ENCODE results near the gene UBE2I. TPM values are rescaled to one million over a fixed set of nuclear protein-coding genes. Genes with fewer than 3 reads are reported as not detected.

Gene UBE2I
- total RNA-seq, 4 donors from 2014 or later, result 25.9 to 133 (median 63.0) TPM

DNA sequence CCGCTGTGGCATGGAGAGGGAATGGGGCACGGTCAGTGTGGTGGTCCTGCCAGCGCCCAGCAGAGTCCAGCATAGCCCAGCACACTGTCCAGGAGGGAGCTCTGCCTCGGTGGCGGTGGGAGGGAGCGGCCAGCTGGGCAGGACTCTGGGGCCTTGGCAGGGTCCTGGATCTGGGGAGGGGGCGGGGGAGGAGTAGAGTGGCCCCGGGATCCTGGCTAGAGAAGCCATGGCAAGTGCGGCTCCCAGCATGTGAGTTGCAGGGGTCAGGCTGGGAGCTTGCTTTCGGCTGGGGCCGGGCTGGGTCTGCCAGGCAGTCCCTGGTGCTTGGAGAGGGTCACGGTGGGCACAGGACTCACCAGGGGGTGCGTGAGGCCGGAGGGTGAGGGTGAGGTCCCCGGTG, 46.2 kb downstream of the UBE2I start:
- H3K4me1 ChIP-seq, result peaks cover 7% of the 10 kb centered on the region in 2 donors
- H3K27ac ChIP-seq, result no peak overlapping the region
- TF ChIP-seq POLR2A (IDR thresholded peaks at IDR 0.05), result no peak
- TF ChIP-seq, protein P1, sequence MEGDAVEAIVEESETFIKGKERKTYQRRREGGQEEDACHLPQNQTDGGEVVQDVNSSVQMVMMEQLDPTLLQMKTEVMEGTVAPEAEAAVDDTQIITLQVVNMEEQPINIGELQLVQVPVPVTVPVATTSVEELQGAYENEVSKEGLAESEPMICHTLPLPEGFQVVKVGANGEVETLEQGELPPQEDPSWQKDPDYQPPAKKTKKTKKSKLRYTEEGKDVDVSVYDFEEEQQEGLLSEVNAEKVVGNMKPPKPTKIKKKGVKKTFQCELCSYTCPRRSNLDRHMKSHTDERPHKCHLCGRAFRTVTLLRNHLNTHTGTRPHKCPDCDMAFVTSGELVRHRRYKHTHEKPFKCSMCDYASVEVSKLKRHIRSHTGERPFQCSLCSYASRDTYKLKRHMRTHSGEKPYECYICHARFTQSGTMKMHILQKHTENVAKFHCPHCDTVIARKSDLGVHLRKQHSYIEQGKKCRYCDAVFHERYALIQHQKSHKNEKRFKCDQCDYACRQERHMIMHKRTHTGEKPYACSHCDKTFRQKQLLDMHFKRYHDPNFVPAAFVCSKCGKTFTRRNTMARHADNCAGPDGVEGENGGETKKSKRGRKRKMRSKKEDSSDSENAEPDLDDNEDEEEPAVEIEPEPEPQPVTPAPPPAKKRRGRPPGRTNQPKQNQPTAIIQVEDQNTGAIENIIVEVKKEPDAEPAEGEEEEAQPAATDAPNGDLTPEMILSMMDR (IDR thresholded peaks at IDR 0.05), result no peak
- no peaks in the 10 kb centered on the region for H3K27me3 ChIP-seq
- no peak overlapping the region for H3K4me3 ChIP-seq
- no peaks in the 10 kb centered on the region for H3K36me3 ChIP-seq
- no peak for DNase-seq
- no peaks in the 10 kb centered on the region for H3K9me3 ChIP-seq
- intact Hi-C loops (cut with DNase I; ENCODE audit: low total_unique reads), result no loop called here

DNA sequence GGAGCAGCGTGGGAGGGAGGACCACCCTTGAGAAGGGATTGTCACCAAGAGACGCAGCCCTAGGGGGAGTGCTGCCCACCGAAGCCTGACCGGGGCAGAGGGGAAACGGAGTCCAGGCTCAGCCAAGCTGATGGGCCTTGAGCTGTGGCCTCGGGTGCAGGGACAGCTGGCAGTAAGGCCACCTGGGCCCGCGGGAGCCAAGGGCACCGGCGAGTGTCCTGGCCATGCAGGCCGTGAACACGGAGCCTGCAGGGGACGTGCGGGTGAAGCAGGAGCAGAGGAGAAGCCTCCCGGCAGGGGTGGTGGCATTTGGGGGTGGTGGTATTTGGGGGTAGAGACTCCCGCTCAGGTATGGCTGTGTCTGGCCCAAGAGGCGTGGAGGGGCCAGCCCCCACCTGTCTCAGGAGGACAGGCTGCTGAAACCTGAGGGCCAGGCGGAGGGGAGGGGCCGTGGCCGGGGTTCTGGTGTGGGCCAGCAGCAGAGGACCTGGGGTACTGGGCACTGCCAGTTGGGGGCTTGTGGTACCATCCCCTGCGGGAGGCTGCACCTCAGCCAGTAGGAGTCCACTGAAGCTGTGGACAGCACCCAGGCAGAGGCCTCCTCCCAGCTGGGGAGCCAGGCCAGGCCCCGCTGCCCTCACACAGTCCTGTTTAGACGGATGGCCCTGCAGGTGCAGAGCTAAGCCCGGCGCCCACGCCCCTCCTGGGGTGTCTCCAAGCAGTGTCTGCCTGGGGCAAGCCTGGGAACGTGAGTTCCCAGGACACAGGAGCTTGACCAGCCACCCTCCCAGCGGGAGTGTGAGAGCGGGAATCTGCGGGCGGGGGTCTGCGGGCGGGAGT, 46.8 kb downstream of the UBE2I start:
- Histone ChIP-seq H3K4me3 (no peak overlapping the region), H3K36me3 (no peaks in the 10 kb centered on the region), H3K27ac (no peak overlapping the region), H3K4me1 (peaks cover under 1 to 7% of the 10 kb centered on the region in 2 donors), H3K9me3 (no peaks in the 10 kb centered on the region), H3K27me3 (no peaks in the 10 kb centered on the region)
- intact Hi-C loops (cut with DNase I; ENCODE audit: low total_unique reads), result no loop called here
- TF ChIP-seq, protein P1 (IDR thresholded peaks at IDR 0.05), result no peak
- TF ChIP-seq POLR2A (IDR thresholded peaks at IDR 0.05), result no peak
- no peak for DNase-seq

DNA sequence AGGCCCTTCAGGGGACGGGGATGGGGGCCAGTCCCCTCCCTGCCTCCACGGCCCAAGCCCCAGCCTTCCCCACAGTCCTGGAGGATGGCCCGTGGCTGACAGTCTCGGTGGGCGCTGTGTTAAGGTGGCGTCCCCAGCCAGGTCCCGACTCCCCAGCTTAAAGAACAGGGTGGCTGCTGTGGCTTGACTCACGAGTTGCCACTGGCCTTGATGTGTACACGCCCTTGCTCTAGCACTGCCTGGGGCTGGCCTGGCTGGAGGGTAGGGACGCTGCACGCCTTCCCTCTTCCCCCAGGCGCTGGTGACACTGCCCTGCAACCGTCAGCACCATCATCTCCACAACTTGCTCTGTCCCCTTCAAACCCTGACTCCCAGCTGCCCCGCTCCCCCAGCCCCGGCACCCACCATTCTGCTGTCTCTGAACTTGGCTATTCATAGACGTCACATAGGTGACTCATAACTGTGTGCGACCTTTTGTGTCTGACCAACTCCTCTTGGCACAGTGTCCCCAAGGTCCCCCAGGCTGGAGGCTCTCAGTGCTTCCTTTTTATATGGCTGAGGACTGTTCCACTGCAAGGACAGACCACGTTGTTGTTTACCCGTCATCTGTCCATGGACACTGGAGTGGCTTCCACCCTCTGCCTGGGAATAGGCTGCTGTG, 48.6 kb downstream of the UBE2I start:
- no peak for TF ChIP-seq POLR2A (IDR thresholded peaks at IDR 0.05)
- TF ChIP-seq, protein P1 (IDR thresholded peaks at IDR 0.05), result no peak
- Histone ChIP-seq H3K9me3 (no peaks in the 10 kb centered on the region), H3K27ac (no peak overlapping the region), H3K36me3 (no peaks in the 10 kb centered on the region), H3K4me1 (peaks cover 0 to 2% of the 10 kb centered on the region in 2 donors), H3K27me3 (no peaks in the 10 kb centered on the region), H3K4me3 (no peak overlapping the region)
- intact Hi-C loops (cut with DNase I; ENCODE audit: low total_unique reads), result no loop called here
- DNase-seq, result no peak

DNA sequence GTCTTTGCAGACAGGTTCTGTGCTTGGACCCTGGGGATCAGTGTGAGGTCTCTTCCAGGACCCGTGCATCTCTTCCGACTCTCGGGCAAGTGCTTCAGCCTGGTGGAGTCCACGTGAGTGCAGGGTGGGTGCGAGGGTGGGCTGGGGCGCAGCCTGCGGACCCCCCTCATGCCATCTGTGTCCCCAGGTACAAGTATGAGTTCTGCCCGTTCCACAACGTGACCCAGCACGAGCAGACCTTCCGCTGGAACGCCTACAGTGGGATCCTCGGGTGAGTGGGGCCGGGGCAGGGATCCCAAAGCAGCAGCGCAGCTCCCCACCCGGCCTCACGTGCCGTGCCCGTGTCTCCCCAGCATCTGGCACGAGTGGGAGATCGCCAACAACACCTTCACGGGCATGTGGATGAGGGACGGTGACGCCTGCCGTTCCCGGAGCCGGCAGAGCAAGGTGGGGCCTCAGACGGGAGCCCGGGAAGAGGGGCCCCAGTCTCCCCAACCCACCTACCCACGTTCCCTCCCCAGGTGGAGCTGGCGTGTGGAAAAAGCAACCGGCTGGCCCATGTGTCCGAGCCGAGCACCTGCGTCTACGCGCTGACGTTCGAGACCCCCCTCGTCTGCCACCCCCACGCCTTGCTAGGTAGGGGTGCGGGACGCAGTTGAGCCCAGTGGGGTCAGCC, 52.4 kb downstream of the UBE2I start:
- intact Hi-C loops (cut with DNase I; ENCODE audit: low total_unique reads), result no loop called here
- no peak for DNase-seq
- H3K27me3 ChIP-seq, result no peaks in the 10 kb centered on the region
- H3K36me3 ChIP-seq, result no peaks in the 10 kb centered on the region
- H3K4me3 ChIP-seq, result no peak overlapping the region
- H3K9me3 ChIP-seq, result no peaks in the 10 kb centered on the region
- TF ChIP-seq, protein P1 (IDR thresholded peaks at IDR 0.05), result no peak
- no peak for TF ChIP-seq POLR2A (IDR thresholded peaks at IDR 0.05)
- no peak overlapping the region for H3K27ac ChIP-seq
- no peaks in the 10 kb centered on the region for H3K4me1 ChIP-seq

DNA sequence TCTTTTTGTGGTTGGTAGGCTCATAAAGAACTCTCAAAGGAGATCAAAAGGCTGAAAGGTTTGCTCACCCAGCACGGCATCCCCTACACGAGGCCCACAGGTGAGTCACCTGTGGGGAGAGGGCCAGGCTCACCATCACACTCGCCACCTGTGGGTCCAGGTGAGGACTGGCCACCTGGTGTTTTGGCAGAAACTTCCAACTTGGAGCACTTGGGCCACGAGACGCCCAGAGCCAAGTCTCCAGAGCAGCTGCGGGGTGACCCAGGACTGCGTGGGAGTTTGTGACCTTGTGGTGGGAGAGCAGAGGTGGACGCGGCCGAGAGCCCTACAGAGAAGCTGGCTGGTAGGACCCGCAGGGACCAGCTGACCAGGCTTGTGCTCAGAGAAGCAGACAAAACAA, 53.4 kb downstream of the UBE2I start:
- intact Hi-C loops (cut with DNase I; ENCODE audit: low total_unique reads), result no loop called here
- H3K36me3 ChIP-seq, result no peaks in the 10 kb centered on the region
- H3K27me3 ChIP-seq, result no peaks in the 10 kb centered on the region
- no peak overlapping the region for H3K4me3 ChIP-seq
- no peak overlapping the region for H3K27ac ChIP-seq
- H3K9me3 ChIP-seq, result no peaks in the 10 kb centered on the region
- no peak for DNase-seq
- no peak for TF ChIP-seq POLR2A (IDR thresholded peaks at IDR 0.05)
- TF ChIP-seq, protein P1 (IDR thresholded peaks at IDR 0.05), result no peak
- H3K4me1 ChIP-seq, result no peaks in the 10 kb centered on the region
